Epidermal melanocyte (primary cell): Measurements from ENCODE around the gene CFAP61.
"Not testable (repeated sequence)": the region's sequence is repeated elsewhere in the genome, so short reads cannot be mapped to it uniquely, and the experiment has no call there.

Source experiments
- DNase-seq: peaks from one replicate; pipeline ENCODE4 v3.0.0; 2011; ENCODE audit warnings: low spot score; ENCODE audit not compliant: insufficient read length

The CFAP61 gene

GRCh38 chr20:20085812-20086211 is 33.5 kb downstream of the CFAP61 start:
- no peak for DNase-seq

GRCh38 chr20:20089018-20089417 is 36.7 kb downstream of the CFAP61 start:
- no peak for DNase-seq

- no peak for DNase-seq
Observed at GRCh38 chr20:20089939-20090338, 37.6 kb downstream of the CFAP61 start.

DNA sequence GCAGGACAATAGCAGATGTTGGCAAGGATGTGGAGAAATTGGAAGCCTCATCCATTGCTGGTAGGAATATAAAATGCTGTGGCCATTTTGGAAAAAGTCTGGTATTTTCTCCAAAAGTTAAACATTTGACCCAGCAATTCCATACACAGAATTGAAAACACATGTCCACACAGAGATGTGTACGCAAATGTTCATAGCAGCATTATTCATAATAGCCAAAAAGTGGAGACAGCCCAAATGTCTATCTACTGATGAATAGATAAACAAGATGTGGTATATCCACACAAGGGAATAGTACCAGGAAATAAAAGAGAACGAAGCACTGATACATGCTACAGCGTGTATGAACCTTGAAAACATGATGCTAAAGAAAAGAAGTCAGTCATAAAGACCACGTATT is 40.5 kb downstream of the CFAP61 start:
- no peak for DNase-seq

DNA sequence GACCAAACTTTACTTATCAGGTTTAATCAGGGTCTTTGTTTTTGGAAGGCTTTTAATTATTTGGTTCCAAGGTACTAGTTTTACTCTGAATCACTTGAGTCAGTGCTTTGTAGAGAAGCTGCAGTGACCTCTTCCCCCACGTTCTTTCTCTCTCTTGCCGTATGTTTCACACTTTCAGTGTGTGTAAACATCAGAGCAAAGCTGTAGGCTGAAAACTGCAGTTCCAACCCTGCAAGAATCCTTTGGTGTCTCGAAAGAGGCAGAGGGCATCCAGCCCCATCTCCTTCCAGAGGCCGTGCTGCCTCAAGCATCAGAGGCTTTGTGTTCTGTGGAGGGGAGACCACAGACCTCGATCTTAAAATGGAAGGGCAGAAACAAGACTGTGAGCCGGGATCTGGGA is 42.1 kb downstream of the CFAP61 start:
- DNase-seq, result no peak

- no peak for DNase-seq
Observed at GRCh38 chr20:20095114-20095872, 43.0 kb downstream of the CFAP61 start.

GRCh38 chr20:20096421-20096820 is 44.1 kb downstream of the CFAP61 start:
- DNase-seq, result no peak

DNA sequence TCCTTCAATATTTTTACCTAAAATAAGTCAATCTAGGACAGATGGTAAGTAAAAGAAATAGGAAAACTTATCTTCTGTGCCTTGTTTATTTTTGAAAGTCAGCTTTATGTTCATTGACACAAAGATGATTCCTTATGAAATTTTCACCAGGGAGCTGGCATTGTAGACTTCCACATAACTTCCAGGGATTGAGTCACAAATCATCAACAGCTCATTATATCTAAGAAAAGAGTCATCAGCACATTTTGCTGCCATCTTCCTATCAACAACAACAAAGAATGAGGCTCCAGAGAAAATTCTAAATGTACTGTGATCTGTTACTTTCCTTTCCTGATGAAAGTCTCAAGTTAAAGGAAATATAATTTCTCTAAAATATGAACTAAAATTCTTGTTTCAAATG is 48.5 kb downstream of the CFAP61 start:
- no peak for DNase-seq

- no peak for DNase-seq
Observed at GRCh38 chr20:20102163-20102562, 49.8 kb downstream of the CFAP61 start.

- no peak for DNase-seq
Observed at GRCh38 chr20:20102716-20103258, 50.5 kb downstream of the CFAP61 start.

DNA sequence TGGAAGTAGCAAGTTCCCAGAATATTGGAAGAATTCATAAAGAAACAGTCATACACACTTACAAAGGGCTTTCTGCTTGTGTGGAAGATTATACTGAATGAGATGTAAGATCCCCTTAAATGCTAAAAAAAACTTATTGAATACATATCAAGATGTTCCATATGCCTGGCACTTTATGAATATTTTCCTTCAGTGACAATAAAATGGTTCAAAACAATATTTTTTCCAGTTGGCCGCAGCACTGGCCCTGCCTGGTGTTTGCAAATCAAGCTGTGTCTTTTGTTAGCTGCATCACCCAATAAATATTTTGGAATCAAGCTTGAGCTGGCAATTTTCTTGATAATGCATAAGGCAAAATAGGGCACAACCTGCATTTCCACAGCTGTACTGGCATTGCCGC is 51.2 kb downstream of the CFAP61 start:
- no peak for DNase-seq

DNA sequence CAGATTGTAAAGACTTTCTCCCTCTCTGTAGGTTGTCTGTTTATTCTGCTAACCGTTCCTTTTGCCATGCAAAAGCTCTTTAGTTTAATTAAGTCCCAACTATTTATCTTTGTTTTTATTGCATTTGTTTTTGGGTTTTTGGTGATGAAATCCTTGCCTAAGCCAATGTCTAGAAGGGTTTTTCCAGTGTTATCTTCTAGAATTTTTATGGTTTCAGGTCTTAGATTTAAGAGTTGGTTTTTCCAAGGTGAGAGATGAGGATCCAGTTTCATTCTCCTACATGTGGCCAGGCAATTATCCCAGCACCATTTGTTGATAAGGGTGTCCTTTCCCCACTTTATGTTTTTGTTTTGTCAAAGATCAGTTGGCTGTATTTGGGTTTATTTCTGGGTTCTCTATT is 70.9 kb downstream of the CFAP61 start:
- DNase-seq, result not testable (repeated sequence)

DNA sequence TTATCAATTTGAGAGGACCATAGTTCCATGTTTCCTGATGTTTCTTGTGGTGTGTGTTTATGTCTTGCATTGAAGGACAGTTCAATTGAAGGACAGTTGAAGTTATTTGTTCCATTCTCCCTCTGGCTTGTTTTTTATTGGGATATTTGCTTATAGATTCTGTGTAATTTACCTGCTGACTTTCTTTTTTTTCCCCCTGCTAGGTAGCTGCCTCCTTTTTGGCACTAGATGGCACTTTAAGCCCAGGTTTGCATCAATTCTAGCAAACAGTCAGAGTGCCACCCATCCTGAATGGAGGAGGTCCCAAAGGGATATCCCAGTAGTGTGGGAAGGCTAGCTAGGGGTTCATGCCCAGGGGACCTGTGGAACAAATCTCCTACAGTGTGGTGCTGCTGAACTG is 78.1 kb downstream of the CFAP61 start:
- no peak for DNase-seq

- no peak for DNase-seq
Observed at GRCh38 chr20:20134941-20135575, 82.7 kb downstream of the CFAP61 start.

DNA sequence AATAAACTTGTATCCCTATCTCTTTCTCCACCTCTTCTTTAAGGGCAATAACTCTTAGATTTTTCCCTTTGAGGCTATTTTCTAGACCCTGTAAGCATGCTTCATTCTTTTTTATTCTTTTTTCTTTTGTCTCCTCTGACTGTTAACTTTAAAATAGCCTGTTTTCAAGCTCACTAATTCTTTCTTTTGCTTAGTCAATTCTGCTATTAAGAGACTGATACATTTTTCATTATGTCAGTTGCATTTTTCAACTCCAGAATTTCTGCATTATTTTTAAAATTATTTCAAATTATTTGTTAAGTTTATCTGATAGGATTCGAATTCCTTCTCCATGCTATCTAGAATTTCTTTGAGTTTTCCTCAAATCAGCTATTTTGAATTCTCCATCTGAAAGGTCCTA is 84.0 kb downstream of the CFAP61 start:
- DNase-seq, result no peak

DNA sequence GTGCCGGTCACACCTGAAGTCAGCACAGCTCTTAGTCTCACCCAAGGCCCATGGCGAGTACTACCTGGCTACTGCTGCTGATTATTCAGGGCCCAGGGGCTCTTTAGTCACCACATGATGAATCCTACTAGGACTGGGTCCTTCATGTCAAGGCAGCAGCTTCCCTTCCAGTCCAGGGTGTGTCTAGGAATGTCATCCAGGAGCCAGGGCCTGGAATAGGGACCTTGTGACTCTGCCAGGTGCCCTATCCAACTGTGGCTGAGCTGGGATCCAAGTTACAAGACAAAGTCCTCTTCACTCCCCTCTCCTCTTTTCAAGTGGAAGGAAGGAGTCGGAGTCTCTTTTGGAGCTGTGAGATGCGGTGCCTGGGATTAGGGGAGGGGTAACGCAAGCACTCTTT is 85.5 kb downstream of the CFAP61 start:
- no peak for DNase-seq

DNA sequence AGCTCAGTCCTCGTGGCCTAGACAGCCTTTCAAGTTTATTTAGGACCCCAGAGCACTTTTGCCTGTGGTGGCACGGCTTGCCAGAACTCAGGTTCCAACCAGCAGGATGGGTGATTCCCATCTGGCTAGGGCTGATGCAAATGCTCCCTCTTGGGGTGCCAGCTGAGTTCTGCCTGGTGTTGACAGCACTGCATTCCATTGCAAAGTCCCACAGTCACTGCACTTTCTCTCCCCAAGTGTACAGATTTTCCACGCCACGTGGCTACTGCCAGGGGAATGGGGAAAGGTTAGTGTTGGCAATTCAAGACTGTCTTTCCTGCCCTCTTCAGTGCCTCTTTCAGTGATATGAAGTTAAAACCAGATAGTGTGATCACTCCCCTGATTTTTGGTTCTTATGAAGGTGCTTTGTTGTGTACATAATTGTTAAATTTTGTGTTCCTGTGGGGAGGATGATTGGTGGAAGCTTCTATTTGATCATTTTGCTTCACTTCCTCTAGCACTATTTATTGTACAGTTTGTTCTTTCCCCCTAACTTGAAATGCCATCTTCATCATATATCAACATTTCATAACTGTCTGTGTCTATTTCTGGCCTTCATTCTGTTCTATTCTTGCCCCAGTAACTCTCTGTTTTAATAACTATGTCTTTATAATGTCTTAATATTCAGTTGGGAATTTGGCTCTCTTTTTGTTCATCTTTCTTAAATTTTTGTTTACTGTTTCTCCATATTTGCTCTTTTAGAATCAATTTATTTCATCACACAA is 86.2 kb downstream of the CFAP61 start:
- no peak for DNase-seq

GRCh38 chr20:20139403-20139802 is 87.1 kb downstream of the CFAP61 start:
- DNase-seq, result no peak

- DNase-seq, result no peak
Observed at GRCh38 chr20:20143165-20143564, 90.8 kb downstream of the CFAP61 start.

GRCh38 chr20:20143646-20144045 is 91.3 kb downstream of the CFAP61 start:
- DNase-seq, result no peak

GRCh38 chr20:20148779-20149178 is 96.4 kb downstream of the CFAP61 start:
- DNase-seq, result no peak

DNA sequence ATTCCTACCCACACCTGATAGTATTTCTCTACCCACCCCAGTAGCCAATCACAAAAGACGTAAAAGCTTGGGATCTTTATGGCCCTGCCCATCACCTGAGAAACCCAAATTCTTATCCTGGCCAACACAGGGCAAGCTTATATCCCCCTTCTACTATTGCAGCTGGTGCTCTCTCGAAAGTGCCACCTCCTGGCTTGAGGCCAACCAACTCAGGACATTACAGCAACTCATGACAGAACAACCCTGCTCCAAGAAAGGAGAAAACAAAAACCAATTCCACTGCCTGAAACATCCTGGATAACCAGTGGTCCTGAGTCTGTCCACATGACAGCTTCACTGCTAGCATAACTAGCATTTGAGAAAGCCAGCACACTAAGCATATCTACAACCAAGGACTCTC is 97.9 kb downstream of the CFAP61 start:
- no peak for DNase-seq
